HK-2 (cell line): ENCODE data around the gene RRM2.

Experiments
- DNase-seq: peaks from one replicate; pipeline ENCODE4 v3.0.0-alpha.2; 2018; ENCODE audit not compliant: unreplicated experiment

The RRM2 gene

DNA sequence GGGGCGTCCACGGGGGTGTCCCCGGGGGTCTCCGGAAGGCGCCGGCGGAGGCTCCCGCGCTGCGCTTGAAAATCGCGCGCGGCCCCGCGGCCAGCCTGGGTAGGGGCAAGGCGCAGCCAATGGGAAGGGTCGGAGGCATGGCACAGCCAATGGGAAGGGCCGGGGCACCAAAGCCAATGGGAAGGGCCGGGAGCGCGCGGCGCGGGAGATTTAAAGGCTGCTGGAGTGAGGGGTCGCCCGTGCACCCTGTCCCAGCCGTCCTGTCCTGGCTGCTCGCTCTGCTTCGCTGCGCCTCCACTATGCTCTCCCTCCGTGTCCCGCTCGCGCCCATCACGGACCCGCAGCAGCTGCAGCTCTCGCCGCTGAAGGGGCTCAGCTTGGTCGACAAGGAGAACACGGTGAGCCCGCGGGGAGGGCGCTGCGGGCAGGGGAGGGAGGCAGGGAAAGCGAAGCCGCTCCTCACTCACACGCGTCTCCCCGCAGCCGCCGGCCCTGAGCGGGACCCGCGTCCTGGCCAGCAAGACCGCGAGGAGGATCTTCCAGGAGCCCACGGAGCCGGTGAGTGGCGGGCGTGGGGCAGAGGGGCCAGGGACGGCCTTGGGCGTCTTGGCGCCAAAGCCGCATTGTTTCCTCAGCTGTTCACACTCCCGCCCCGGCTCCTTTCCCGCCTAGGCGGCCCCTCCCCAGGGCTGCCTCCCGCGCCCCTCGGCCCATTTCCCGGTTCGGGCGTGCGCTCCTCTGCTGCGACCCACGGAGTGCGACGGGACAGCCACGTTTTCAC, at the start of gene RRM2:
RRM2 (plus strand) TSS at position 240 of the 781 bp plus-strand sequence; CDS start at position 300, 60 bp downstream.
- peak; percentile 97 for DNase-seq

DNA sequence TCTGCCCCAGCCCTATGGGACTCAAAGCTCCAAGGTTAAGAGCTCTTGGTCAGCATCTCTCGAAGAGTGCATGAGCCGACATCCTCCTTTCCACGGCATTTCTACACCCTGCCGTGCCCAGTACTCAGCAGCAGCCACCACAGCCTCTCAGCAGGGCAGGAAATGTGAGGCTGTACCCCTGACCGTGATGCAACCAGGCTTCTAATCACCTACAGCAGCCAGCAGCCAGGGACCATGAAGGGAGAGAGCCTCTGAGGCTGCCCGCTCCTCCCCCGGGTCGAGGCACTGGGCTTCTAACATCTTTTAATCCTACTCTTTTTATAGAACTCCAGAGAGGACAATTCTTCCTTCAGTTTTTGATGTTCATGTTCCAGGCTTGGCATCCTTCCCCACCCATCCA, 48.8 kb upstream of the RRM2 start:
- no peak for DNase-seq

- DNase-seq = no peak
Measured at GRCh38 chr2:10075101-10075500, 47.4 kb upstream of the RRM2 start.

DNA sequence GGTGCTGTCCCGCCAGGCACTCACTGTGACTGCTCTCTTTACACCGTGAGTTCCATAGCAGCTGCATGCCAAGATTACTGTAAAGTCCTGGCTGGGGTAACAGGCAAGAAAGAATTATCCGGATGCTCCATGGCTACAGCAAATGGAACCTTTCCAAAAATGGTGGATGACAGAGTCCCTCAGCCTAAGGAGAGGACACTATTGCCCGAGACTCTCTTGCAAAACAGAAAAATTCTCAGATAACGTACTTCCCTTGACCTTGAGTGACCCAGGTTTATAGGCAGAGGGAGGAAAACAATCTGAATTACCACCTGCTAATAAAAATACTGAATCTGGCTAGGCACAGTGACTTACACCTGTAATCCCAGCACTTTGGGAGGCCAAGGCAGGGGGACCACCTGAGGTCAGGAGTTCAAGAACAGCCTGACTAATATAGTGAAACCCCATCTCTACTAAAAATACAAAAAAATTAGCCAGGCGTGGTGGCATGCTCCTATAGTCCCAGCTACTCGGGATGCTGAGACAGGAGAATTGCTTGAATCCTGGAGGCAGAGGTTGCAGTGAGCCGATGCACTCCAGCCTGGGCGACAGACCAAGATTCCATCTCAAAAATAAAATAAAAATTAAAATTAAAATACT, 46.8 kb upstream of the RRM2 start:
- no peak for DNase-seq

GRCh38 chr2:10076511-10076910, 46.0 kb upstream of the RRM2 start:
- no peak for DNase-seq

DNA sequence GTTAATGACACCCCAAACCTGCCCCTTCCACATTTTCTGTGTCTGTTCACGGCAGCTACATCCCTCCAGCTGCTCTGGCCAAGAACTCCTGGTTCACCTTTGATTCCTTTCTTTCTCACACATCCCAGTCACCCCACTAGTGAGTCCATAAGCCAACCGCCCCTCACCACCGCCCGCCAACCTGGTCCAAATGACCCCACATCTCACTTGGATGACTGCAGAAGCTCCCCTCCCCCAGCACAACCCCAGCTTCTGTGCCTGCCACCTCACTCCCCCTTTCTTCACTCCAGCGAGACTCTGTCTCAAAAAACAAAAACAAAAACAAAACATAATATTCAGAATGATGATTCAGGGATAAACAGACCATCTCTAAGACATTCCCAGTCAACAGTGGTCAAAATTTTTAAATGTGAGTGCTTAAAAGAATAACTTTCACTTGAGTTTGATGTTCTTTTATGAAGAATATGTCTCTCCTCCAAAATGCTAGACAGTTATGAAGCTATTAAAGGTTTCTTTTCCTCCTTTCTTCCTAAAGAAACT, 45.5 kb upstream of the RRM2 start:
- no peak for DNase-seq

DNA sequence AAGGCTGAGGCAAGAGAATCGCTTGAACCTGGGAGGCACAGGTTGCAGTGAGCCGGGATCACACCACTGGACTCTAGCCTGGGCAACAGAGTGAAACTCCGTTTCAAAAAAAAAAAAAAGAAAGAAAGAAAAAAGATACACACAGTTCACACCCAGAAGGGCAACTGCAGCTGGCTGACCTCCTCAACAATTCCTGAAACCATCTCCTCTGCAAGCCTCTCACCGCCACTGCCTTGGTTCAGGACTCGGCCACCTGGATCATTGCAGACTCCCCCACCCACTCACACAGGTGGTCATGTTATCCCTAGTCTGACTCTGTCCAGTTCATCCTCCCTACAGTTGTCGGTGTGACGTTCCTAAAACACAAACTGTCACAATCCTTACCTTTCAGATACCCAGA, 44.5 kb upstream of the RRM2 start:
- DNase-seq = no peak

DNA sequence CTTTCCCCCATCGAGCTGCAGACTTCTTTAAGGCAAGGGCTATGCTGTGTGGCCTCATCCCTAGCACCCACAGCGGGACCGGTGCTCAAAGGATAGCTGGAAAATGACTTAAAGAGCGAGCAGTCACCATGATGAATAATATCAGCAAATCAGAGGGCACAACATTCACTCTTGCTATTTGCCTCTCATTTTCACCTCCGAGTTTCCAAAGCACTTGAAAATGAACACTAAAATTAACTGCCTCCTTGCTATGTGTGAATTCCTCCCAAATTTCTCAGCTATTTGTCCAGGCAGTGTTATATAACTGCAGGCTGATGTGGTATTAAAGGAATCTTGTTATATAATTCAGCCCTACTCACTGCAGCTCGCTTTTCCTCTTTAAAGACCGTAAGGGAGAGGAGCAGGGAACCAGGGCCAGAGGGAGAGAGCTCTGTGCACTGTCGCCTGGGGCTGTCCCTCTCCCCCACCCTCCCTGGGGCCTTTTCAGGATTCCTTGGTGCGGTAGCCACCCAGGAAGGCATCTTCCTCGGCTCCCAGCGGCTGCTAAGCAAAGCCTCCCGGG, 43.8 kb upstream of the RRM2 start:
- DNase-seq = no peak

GRCh38 chr2:10079266-10079869, 43.2 kb upstream of the RRM2 start:
- peak; percentile 48 for DNase-seq

GRCh38 chr2:10079870-10080535, 42.5 kb upstream of the RRM2 start, which contains the start of gene CYS1:
Gene CYS1, minus strand, starts transcription at chr2:10080411. Its CDS starts 188 bp downstream, at chr2:10080223.
- peak; percentile 57 for DNase-seq

DNA sequence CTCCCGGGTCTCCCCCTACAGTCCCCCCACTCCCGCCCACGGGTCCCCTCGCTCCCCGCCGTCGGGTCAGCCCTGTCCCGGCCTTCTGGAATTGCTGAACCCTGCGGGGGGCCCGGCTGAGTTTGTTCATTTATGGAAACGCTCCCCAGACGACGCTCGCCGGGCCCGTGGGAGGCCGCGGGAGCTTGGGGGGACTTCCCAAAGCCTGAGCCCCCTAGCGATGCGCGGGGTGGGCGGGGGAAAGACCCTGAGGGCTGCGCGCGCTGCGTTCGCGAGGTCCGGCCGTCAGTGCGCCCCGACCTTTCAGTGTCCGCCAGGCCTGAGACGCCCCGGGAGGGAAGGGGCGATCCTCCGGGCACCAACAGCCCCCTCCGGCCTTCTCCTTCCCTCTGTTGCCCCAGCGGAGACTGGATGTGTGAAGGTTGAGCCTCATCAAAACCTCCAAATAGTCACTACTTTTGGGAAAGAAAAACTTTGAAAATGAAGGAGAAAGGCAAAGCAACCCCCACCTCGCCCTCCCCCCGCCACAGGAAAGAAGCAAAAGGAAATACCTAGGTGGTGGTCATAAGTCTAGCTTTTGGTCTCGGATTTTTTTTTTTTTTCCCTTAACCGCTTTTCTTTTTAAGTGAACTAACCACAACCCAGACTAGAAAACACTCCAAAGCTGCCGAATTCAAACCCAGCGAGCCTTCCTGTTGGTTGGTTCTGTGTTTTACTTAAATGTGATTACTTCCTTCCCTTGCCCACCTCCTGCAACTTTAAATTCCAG, 41.8 kb upstream of the RRM2 start:
- DNase-seq = peak; percentile 38

- no peak for DNase-seq
Measured at GRCh38 chr2:10083046-10083445, 39.5 kb upstream of the RRM2 start.

GRCh38 chr2:10083692-10084211, 38.8 kb upstream of the RRM2 start:
- no peak for DNase-seq

GRCh38 chr2:10084223-10084865, 38.2 kb upstream of the RRM2 start:
- DNase-seq = no peak

DNA sequence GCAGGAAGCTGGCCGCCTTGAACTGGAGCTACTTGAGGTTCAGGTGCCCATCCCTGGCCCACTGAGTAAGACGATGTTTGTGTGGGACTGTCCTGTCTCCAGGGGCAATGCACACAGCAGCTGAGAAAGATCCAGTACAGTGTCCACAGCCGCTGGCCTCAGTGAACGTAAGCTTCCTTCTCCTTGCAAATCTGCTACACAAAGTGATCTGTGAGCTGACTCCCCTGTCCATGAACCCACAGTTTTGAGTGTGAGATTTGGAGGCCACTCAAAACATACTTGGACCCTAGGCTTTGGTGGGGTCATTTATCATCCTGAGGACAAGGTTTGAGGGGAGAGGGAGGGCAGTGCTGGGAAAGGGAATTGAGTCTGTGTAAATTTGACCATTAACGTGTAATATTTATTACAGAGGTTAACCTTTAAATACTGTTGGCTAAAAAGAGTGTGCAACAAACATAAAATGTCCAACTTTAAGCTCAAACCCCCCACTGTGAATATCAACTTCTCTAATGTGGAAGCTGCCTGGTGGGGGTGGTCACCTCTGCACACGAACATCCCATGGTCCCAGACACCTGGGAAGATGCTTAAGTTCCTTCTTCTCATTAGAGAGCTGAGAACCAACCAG, 37.4 kb upstream of the RRM2 start:
- DNase-seq = no peak

DNA sequence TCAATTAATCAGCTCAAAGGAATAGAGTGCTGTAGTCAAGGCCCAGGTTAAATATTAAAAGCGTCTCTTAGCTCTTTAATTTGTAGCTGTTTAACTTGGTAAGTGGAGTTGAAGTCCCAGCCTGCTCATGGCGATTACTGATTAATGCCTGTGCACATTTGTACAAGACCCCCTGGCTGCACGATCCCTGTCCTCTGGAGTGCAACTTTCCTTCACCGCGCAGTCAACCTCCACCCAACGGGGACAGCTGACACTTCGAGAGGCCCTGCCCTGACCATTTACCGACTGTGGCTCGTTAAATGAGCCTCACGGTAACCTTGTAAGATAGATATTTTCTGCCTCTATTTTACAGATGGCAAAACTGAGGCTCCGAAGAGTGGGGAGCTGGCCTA, 36.9 kb upstream of the RRM2 start:
- DNase-seq = no peak

DNA sequence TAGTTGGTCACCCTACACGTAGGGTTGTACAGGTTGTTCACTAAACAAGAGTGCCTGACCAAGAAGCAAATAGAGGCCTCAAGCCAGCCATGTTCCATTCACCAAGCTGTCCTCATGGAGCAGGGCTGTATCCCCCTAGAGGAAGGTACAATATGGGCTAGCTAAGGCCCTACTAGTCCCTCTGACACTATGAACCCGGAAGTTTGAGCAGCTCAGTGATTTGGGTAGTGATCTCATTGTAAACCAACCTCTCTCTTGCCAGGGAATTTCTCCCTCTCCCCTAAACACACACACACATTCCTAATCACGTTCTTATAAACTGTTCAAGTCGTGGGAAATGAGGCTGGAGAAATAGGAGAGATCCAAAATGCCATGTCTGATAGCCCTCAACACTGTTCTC, 35.6 kb upstream of the RRM2 start:
- no peak for DNase-seq

DNA sequence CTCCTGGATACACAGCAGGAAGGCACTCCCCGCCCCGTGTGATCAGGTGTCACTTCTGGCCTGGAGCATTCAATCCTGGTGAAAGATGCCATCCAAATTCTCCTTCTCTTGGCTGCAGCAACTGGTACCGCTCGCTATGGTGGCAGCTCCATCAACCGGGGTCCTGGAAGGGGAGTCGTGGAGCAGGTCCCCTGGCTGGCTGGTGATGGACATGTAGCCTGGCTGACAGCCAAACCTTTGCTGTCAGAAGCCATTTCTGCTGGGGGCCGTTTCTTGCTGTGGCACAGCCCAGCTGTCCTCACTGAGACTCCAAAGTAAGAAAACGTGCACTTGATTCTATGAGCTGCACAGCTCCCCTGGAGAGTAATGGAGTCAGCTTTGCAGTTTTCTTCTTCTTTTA, 35.2 kb upstream of the RRM2 start:
- DNase-seq = no peak

- no peak for DNase-seq
Measured at GRCh38 chr2:10089565-10090190, 32.9 kb upstream of the RRM2 start.
